ENCODE measurements around the gene REEP3.

Gene REEP3

GRCh38 chr10:63629363-63630084 is 108.3 kb downstream of the REEP3 start (continued):
- TF ChIP-seq ZNF169 (tag by site-specific recombination; IDR thresholded peaks at IDR 0.05) (no peak), ZNF311 (tag by site-specific recombination; IDR thresholded peaks at IDR 0.05; ENCODE audit: borderline replicate concordance) (no peak), ZNF184 (tag by site-specific recombination; IDR thresholded peaks at IDR 0.05) (peak; percentile 71; the same call in 1 of the 2 replicates), BCL11B (tag by site-specific recombination; IDR thresholded peaks at IDR 0.05; ENCODE audit: low read depth) (peak; percentile 85), ZSCAN4 (tag by site-specific recombination; IDR thresholded peaks at IDR 0.05) (no peak), ZSCAN16 (tag by site-specific recombination; IDR thresholded peaks at IDR 0.05) (no peak), SP2 (tag by site-specific recombination; IDR thresholded peaks at IDR 0.05) (no peak), ZNF202 (tag by site-specific recombination; IDR thresholded peaks at IDR 0.05; ENCODE audit: borderline replicate concordance) (no peak), ZNF23 (tag by site-specific recombination; IDR thresholded peaks at IDR 0.05; ENCODE audit: borderline replicate concordance) (no peak), ZNF138 (tag by site-specific recombination; IDR thresholded peaks at IDR 0.05; ENCODE audit: borderline replicate concordance) (no peak), ZNF133 (tag by site-specific recombination; IDR thresholded peaks at IDR 0.05) (no peak), RBAK (tag by site-specific recombination; IDR thresholded peaks at IDR 0.05) (no peak), ZNF837 (tag by site-specific recombination; IDR thresholded peaks at IDR 0.05) (no peak), ZNF777 (tag by site-specific recombination; IDR thresholded peaks at IDR 0.05; ENCODE audit: borderline replicate concordance) (no peak), ZNF785 (tag by site-specific recombination; IDR thresholded peaks at IDR 0.05) (no peak), ZSCAN18 (tag by site-specific recombination; IDR thresholded peaks at IDR 0.05) (no peak), ZNF121 (tag by site-specific recombination; IDR thresholded peaks at IDR 0.05) (no peak), ZNF426 (tag by site-specific recombination; IDR thresholded peaks at IDR 0.05) (no peak), ZNF654 (tag by site-specific recombination; IDR thresholded peaks at IDR 0.05; ENCODE audit: low read depth) (peak; percentile 33), ZNF146 (tag by site-specific recombination; IDR thresholded peaks at IDR 0.05) (no peak), REPIN1 (tag by site-specific recombination; IDR thresholded peaks at IDR 0.05; ENCODE audit: low read depth) (no peak), PRDM10 (tag by site-specific recombination; IDR thresholded peaks at IDR 0.05) (0 out of 2 replicates have a peak, but pooled peaks have one; percentile 1), IKZF3 (tag by site-specific recombination; IDR thresholded peaks at IDR 0.05) (peak; percentile 97), ZNF549 (tag by site-specific recombination; IDR thresholded peaks at IDR 0.05) (no peak), ZNF521 (tag by site-specific recombination; IDR thresholded peaks at IDR 0.05) (no peak), GLI2 (tag by site-specific recombination; IDR thresholded peaks at IDR 0.05; ENCODE audit: borderline replicate concordance, low read depth) (no peak)
- TF ChIP-seq, protein P1, sequence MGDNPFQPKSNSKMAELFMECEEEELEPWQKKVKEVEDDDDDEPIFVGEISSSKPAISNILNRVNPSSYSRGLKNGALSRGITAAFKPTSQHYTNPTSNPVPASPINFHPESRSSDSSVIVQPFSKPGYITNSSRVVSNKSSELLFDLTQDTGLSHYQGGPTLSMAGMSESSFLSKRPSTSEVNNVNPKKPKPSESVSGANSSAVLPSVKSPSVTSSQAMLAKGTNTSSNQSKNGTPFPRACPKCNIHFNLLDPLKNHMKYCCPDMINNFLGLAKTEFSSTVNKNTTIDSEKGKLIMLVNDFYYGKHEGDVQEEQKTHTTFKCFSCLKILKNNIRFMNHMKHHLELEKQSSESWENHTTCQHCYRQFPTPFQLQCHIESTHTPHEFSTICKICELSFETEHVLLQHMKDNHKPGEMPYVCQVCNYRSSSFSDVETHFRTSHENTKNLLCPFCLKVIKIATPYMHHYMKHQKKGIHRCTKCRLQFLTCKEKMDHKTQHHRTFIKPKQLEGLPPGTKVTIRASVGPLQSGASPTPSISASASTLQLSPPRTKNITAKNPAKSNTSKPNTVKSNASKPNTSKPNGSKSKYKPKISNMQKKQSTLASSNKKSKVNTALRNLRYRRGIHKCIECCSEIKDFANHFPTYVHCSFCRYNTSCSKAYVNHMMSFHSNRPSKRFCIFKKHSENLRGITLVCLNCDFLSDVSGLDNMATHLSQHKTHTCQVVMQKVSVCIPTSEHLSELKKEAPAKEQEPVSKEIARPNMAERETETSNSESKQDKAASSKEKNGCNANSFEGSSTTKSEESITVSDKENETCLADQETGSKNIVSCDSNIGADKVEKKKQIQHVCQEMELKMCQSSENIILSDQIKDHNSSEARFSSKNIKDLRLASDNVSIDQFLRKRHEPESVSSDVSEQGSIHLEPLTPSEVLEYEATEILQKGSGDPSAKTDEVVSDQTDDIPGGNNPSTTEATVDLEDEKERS (tag by site-specific recombination; IDR thresholded peaks at IDR 0.05), result no peak
- TF ChIP-seq, protein P2, sequence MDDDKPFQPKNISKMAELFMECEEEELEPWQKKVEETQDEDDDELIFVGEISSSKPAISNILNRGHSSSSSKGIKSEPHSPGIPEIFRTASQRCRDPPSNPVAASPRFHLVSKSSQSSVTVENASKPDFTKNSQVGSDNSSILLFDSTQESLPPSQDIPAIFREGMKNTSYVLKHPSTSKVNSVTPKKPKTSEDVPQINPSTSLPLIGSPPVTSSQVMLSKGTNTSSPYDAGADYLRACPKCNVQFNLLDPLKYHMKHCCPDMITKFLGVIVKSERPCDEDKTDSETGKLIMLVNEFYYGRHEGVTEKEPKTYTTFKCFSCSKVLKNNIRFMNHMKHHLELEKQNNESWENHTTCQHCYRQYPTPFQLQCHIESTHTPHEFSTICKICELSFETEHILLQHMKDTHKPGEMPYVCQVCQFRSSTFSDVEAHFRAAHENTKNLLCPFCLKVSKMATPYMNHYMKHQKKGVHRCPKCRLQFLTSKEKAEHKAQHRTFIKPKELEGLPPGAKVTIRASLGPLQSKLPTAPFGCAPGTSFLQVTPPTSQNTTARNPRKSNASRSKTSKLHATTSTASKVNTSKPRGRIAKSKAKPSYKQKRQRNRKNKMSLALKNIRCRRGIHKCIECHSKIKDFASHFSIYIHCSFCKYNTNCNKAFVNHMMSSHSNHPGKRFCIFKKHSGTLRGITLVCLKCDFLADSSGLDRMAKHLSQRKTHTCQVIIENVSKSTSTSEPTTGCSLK (tag by site-specific recombination; IDR thresholded peaks at IDR 0.05), result no peak
